Measurements from ENCODE around the gene LCP2. TPM values are rescaled to one million over a fixed set of nuclear protein-coding genes. Genes with fewer than 3 reads are reported as not detected.

LCP2 gene
- total and polyA plus RNA-seq, 10 of the 15 experiments (the other 5 are each of a cell fraction or from before 2014, with no cell fraction given) = 8.0 to 50.5 (median 20.6) TPM

DNA sequence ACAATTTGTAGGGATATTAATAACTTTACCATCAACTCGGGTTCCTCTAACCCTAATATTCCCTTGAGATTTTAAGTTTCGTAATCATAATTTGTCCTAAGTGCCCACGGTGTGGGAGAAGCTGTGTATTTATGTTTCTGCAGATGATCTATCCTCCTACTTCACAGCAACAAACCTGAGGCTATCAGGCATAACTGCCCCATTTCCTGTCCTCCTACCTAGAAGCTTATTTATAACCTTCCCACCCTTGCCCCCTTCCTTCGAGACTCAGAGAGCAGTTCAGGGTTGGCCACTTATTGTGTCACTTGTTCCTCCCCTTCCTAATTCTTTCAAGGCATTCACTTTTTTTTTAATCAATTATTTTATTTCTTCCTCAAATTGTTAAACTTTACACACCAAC is 29.6 kb upstream of the LCP2 start (continued):
- TF ChIP-seq, protein P1, sequence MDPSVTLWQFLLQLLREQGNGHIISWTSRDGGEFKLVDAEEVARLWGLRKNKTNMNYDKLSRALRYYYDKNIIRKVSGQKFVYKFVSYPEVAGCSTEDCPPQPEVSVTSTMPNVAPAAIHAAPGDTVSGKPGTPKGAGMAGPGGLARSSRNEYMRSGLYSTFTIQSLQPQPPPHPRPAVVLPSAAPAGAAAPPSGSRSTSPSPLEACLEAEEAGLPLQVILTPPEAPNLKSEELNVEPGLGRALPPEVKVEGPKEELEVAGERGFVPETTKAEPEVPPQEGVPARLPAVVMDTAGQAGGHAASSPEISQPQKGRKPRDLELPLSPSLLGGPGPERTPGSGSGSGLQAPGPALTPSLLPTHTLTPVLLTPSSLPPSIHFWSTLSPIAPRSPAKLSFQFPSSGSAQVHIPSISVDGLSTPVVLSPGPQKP (IDR thresholded peaks at IDR 0.05; ENCODE audit: low read depth, low read length) = no peak
- TF ChIP-seq, protein P2, sequence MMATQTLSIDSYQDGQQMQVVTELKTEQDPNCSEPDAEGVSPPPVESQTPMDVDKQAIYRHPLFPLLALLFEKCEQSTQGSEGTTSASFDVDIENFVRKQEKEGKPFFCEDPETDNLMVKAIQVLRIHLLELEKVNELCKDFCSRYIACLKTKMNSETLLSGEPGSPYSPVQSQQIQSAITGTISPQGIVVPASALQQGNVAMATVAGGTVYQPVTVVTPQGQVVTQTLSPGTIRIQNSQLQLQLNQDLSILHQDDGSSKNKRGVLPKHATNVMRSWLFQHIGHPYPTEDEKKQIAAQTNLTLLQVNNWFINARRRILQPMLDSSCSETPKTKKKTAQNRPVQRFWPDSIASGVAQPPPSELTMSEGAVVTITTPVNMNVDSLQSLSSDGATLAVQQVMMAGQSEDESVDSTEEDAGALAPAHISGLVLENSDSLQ (IDR thresholded peaks at IDR 0.05) = no peak
- TF ChIP-seq FOXM1 (IDR thresholded peaks at IDR 0.05; ENCODE audit: low read depth, low read length) (peak; percentile 26; the same call in 1 of the 2 replicates), ASH2L (IDR thresholded peaks at IDR 0.05; ENCODE audit: borderline replicate concordance, low read depth) (no peak), SMAD1 (IDR thresholded peaks at IDR 0.05; ENCODE audit: low read depth, partially characterized antibody) (no peak), STAT1 (conservative IDR thresholded peaks at IDR 0.05) (no peak), FOXK2 (IDR thresholded peaks at IDR 0.05) (no peak), HDGF (IDR thresholded peaks at IDR 0.05) (no peak), ZNF207 (IDR thresholded peaks at IDR 0.05; ENCODE audit: borderline replicate concordance) (no peak), RUNX3 (IDR thresholded peaks at IDR 0.05; ENCODE audit: low read length) (peak; percentile 57), KLF5 (IDR thresholded peaks at IDR 0.05; ENCODE audit: partially characterized antibody) (no peak), WRNIP1 (IDR thresholded peaks at IDR 0.05; ENCODE audit: borderline replicate concordance, low read depth, low read length) (no peak), BCL11A (IDR thresholded peaks at IDR 0.05; ENCODE audit: low read depth, low read length) (0 out of 2 replicates have a peak, but pooled peaks have one; percentile 27), NRF1 (conservative IDR thresholded peaks at IDR 0.05; ENCODE audit: low read depth, low read length) (no peak)
- TF ChIP-seq, protein P3, sequence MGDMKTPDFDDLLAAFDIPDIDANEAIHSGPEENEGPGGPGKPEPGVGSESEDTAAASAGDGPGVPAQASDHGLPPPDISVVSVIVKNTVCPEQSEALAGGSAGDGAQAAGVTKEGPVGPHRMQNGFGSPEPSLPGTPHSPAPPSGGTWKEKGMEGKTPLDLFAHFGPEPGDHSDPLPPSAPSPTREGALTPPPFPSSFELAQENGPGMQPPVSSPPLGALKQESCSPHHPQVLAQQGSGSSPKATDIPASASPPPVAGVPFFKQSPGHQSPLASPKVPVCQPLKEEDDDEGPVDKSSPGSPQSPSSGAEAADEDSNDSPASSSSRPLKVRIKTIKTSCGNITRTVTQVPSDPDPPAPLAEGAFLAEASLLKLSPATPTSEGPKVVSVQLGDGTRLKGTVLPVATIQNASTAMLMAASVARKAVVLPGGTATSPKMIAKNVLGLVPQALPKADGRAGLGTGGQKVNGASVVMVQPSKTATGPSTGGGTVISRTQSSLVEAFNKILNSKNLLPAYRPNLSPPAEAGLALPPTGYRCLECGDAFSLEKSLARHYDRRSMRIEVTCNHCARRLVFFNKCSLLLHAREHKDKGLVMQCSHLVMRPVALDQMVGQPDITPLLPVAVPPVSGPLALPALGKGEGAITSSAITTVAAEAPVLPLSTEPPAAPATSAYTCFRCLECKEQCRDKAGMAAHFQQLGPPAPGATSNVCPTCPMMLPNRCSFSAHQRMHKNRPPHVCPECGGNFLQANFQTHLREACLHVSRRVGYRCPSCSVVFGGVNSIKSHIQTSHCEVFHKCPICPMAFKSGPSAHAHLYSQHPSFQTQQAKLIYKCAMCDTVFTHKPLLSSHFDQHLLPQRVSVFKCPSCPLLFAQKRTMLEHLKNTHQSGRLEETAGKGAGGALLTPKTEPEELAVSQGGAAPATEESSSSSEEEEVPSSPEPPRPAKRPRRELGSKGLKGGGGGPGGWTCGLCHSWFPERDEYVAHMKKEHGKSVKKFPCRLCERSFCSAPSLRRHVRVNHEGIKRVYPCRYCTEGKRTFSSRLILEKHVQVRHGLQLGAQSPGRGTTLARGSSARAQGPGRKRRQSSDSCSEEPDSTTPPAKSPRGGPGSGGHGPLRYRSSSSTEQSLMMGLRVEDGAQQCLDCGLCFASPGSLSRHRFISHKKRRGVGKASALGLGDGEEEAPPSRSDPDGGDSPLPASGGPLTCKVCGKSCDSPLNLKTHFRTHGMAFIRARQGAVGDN (IDR thresholded peaks at IDR 0.05) = no peak
- TF ChIP-seq, protein P4, sequence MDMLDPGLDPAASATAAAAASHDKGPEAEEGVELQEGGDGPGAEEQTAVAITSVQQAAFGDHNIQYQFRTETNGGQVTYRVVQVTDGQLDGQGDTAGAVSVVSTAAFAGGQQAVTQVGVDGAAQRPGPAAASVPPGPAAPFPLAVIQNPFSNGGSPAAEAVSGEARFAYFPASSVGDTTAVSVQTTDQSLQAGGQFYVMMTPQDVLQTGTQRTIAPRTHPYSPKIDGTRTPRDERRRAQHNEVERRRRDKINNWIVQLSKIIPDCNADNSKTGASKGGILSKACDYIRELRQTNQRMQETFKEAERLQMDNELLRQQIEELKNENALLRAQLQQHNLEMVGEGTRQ (IDR thresholded peaks at IDR 0.05; ENCODE audit: borderline replicate concordance, low read depth, low read length) = no peak
- TF ChIP-seq, protein P5, sequence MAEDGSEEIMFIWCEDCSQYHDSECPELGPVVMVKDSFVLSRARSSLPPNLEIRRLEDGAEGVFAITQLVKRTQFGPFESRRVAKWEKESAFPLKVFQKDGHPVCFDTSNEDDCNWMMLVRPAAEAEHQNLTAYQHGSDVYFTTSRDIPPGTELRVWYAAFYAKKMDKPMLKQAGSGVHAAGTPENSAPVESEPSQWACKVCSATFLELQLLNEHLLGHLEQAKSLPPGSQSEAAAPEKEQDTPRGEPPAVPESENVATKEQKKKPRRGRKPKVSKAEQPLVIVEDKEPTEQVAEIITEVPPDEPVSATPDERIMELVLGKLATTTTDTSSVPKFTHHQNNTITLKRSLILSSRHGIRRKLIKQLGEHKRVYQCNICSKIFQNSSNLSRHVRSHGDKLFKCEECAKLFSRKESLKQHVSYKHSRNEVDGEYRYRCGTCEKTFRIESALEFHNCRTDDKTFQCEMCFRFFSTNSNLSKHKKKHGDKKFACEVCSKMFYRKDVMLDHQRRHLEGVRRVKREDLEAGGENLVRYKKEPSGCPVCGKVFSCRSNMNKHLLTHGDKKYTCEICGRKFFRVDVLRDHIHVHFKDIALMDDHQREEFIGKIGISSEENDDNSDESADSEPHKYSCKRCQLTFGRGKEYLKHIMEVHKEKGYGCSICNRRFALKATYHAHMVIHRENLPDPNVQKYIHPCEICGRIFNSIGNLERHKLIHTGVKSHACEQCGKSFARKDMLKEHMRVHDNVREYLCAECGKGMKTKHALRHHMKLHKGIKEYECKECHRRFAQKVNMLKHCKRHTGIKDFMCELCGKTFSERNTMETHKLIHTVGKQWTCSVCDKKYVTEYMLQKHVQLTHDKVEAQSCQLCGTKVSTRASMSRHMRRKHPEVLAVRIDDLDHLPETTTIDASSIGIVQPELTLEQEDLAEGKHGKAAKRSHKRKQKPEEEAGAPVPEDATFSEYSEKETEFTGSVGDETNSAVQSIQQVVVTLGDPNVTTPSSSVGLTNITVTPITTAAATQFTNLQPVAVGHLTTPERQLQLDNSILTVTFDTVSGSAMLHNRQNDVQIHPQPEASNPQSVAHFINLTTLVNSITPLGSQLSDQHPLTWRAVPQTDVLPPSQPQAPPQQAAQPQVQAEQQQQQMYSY (CRISPR knock-in tag; IDR thresholded peaks at IDR 0.05) = no peak
- TF ChIP-seq, protein P6, sequence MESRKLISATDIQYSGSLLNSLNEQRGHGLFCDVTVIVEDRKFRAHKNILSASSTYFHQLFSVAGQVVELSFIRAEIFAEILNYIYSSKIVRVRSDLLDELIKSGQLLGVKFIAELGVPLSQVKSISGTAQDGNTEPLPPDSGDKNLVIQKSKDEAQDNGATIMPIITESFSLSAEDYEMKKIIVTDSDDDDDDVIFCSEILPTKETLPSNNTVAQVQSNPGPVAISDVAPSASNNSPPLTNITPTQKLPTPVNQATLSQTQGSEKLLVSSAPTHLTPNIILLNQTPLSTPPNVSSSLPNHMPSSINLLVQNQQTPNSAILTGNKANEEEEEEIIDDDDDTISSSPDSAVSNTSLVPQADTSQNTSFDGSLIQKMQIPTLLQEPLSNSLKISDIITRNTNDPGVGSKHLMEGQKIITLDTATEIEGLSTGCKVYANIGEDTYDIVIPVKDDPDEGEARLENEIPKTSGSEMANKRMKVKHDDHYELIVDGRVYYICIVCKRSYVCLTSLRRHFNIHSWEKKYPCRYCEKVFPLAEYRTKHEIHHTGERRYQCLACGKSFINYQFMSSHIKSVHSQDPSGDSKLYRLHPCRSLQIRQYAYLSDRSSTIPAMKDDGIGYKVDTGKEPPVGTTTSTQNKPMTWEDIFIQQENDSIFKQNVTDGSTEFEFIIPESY (IDR thresholded peaks at IDR 0.05) = no peak
